HFFc6 (cell line): ENCODE measurements around the gene PDZRN4. TPM values are rescaled to one million over a fixed set of nuclear protein-coding genes. Genes with fewer than 3 reads are reported as not detected.

Source experiments
- DNase-seq: peaks from one replicate; pipeline ENCODE4 v3.0.0-alpha.2; 2018
- H3K27ac Mint-ChIP-seq: 2 replicates; pipeline ENCODE4 v1.8.0; 2020; ENCODE audit warnings: mild to moderate bottlenecking, mixed read lengths
- H3K27me3 Mint-ChIP-seq: 2 replicates; pipeline ENCODE4 v1.8.0; 2021; ENCODE audit warnings: mild to moderate bottlenecking, moderate library complexity, mixed read lengths; ENCODE audit not compliant: insufficient read depth
- H3K36me3 Mint-ChIP-seq: 2 replicates; pipeline ENCODE4 v1.8.0; 2021; ENCODE audit warnings: low read depth, mixed read lengths
- H3K4me1 Mint-ChIP-seq: 2 replicates; pipeline ENCODE4 v1.8.0; 2020; ENCODE audit warnings: low read depth, mixed read lengths
- H3K4me3 Mint-ChIP-seq: 2 replicates; pipeline ENCODE4 v1.8.0; 2020; ENCODE audit warnings: mild to moderate bottlenecking, moderate library complexity, mixed read lengths
- H3K9me3 Mint-ChIP-seq: 2 replicates; pipeline ENCODE4 v1.8.0; 2020; ENCODE audit warnings: mild to moderate bottlenecking, mixed read lengths
- total RNA-seq, 6 experiments: library from RNA; stranded (reverse); fragmentation: NEBNext Ultra II Directional; extraction: Animal tissue kit (Norgen Biotek cat#: 25700); gene quantifications; 2 replicates in 1 of 6; 3 replicates in 5 of 6; pipeline ENCODE4 v1.2.3, GENCODE V29; 2021
- TF ChIP-seq, protein P1 (sequence below): fragments of 200-600 bp; sonication (generic); IDR thresholded peaks from 2 replicates; pipeline ENCODE4 v1.5.0; 2021; ENCODE audit warnings: antibody characterized with exemption, mild to moderate bottlenecking

Gene PDZRN4
- total RNA-seq, 6 experiments from 2014 or later: not detected

DNA sequence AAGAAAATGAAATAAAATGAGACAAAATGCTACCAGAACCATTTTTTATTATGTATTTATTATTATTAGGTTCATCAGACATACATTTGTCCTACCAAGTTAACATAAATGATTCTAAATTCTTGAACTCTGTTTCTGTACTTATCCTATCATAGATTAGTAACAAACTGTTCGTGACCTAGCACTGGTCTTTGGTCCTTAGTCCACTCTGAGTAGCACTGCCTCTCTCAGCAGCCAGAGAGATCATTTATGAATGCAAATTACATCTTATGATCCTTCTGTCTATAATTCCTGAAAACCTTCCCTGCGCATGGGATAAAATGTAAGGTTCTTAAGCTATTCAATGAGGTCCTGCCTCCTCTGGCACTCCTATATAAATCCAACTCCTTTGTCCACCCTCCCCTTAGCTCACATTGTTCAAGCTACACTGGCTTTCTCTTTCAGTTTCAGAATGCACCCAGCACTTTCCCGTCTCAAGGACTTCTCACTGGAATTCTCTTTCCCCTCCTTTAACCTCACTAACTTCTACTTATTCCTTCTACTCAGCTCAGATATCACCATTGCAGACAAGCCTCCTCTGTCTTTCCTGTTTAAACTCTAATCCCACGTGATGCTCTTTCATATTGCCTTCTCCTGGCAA is 17.1 kb downstream of the PDZRN4 start:
- Mint-ChIP-seq H3K27me3 (no peaks in the 10 kb centered on the region; the same call in 1 of the 2 replicates), H3K27ac (no peak overlapping the region), H3K9me3 (peaks cover 18% of the 10 kb centered on the region), H3K4me3 (no peak overlapping the region), H3K4me1 (no peaks in the 10 kb centered on the region), H3K36me3 (no peaks in the 10 kb centered on the region)
- TF ChIP-seq, protein P1, sequence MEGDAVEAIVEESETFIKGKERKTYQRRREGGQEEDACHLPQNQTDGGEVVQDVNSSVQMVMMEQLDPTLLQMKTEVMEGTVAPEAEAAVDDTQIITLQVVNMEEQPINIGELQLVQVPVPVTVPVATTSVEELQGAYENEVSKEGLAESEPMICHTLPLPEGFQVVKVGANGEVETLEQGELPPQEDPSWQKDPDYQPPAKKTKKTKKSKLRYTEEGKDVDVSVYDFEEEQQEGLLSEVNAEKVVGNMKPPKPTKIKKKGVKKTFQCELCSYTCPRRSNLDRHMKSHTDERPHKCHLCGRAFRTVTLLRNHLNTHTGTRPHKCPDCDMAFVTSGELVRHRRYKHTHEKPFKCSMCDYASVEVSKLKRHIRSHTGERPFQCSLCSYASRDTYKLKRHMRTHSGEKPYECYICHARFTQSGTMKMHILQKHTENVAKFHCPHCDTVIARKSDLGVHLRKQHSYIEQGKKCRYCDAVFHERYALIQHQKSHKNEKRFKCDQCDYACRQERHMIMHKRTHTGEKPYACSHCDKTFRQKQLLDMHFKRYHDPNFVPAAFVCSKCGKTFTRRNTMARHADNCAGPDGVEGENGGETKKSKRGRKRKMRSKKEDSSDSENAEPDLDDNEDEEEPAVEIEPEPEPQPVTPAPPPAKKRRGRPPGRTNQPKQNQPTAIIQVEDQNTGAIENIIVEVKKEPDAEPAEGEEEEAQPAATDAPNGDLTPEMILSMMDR: no peak
- DNase-seq: no peak

DNA sequence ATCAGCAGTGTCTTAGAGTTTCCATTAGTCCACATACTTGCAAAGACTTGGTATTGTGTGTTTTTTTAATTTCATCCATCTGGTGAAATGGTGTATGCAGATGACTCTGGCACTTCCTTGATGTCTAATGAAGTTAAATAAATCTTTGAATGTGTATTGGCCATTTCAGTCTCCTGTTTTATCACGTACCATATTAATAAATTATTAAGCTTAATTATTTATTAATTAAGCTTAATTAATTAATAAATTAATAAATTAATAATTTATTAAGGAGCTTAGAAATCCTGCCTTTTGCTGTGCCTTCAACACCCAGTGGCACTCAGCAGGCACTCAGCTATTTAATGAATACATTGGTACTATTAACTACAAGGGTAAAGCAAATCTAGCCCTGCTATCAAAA is 18.2 kb downstream of the PDZRN4 start:
- Mint-ChIP-seq H3K4me3 (no peak overlapping the region), H3K9me3 (peaks cover 18% of the 10 kb centered on the region), H3K4me1 (no peaks in the 10 kb centered on the region), H3K27ac (no peak overlapping the region), H3K36me3 (no peaks in the 10 kb centered on the region), H3K27me3 (no peaks in the 10 kb centered on the region)
- TF ChIP-seq, protein P1: no peak
- no peak for DNase-seq

DNA sequence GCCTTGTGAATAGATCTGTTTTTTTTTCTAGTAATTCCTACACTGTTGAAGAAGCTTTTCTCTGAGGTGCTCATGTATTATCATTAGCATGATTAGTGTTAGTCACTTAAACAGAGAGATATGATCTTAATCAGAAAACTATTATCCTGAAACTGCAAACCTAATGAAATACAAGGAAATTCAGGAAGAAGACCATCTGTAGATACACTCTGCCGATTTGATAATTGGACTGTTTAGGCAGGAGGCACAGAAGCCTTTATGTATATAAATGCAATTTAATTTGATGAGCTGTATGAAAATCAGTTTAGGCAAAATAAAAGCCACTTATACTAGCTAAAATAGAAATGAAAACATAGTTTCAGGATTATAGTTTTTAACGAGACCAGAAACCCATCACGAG is 23.3 kb downstream of the PDZRN4 start:
- no peak for DNase-seq
- Mint-ChIP-seq H3K4me1 (no peaks in the 10 kb centered on the region), H3K27me3 (no peaks in the 10 kb centered on the region; the same call in 1 of the 2 replicates), H3K4me3 (no peak overlapping the region), H3K27ac (no peak overlapping the region), H3K9me3 (no peaks in the 10 kb centered on the region; the same call in none of the 2 replicates), H3K36me3 (no peaks in the 10 kb centered on the region)
- TF ChIP-seq, protein P1: no peak

DNA sequence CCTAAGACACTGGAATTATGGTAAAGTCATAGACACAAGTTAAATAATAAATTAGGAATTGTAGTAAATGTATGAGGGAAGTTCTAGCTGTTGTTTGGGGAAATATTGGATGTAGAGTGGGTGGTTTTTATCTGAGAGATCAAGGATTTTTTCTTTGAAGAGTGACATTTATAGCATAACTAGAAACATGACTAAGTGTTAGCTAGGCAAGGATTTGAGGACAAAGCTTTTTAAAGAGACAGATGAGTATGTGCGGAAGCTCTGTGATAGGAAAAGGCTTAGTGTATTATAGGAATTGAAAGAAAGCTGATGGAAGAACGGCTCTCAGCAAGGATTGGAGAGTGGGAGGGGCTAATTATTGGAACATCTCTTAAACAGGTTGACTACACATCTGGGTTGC is 24.5 kb downstream of the PDZRN4 start:
- TF ChIP-seq, protein P1: no peak
- H3K9me3 Mint-ChIP-seq: peaks cover 4% of the 10 kb centered on the region
- no peak overlapping the region for H3K4me3 Mint-ChIP-seq
- H3K27me3 Mint-ChIP-seq: no peaks in the 10 kb centered on the region; the same call in 1 of the 2 replicates
- H3K4me1 Mint-ChIP-seq: no peaks in the 10 kb centered on the region
- no peaks in the 10 kb centered on the region for H3K36me3 Mint-ChIP-seq
- DNase-seq: no peak
- no peak overlapping the region for H3K27ac Mint-ChIP-seq

DNA sequence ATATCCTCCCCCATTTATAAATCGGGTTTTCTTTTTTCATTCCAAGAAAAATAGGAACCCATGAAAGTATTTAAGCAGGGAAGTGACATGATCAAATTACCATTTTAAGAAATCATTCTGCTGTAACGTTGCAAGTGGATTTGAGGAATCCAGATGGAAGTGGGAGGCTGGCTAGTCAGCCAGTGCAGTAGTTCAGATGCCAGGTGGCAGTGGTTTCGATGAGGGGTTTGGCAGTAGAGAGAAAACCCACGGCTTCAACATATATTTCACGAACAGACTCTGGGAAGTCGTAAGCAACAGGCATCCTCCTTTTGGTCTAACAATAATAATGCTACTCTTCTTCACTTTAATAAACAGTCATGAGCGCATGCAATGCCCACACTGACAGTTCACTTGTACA is 25.0 kb downstream of the PDZRN4 start:
- peaks cover 9% of the 10 kb centered on the region for H3K9me3 Mint-ChIP-seq
- H3K27me3 Mint-ChIP-seq: no peaks in the 10 kb centered on the region; the same call in 1 of the 2 replicates
- no peak for DNase-seq
- H3K27ac Mint-ChIP-seq: no peak overlapping the region
- no peaks in the 10 kb centered on the region for H3K36me3 Mint-ChIP-seq
- TF ChIP-seq, protein P1: no peak
- no peak overlapping the region for H3K4me3 Mint-ChIP-seq
- H3K4me1 Mint-ChIP-seq: no peaks in the 10 kb centered on the region
